ENCODE data around the gene AFF3. TPM values are rescaled to one million over a fixed set of nuclear protein-coding genes. Genes with fewer than 3 reads are reported as not detected.

The AFF3 gene
- total RNA-seq, 2 donors from 2014 or later: 9.9 to 20.1 TPM

- H3K9me3 ChIP-seq: no peaks in the 10 kb centered on the region
- no peak overlapping the region for H3K27ac ChIP-seq
- no peaks in the 10 kb centered on the region for H3K27me3 ChIP-seq (replicated peaks; ENCODE audit: insufficient read depth)
- no peak overlapping the region for H3K4me3 ChIP-seq
- ATAC-seq (ENCODE audit: insufficient number of reproducible peaks, low FRiP score, low read depth): no peak
- no peaks in the 10 kb centered on the region for H3K36me3 ChIP-seq
- H3K4me1 ChIP-seq (ENCODE audit: control insufficient read depth in 1 of 2, low read depth in 2 of 2): peaks cover 0 to 4% of the 10 kb centered on the region in 2 donors
- no peak for DNase-seq (ENCODE audit: low spot score)
- TF ChIP-seq, protein P1, sequence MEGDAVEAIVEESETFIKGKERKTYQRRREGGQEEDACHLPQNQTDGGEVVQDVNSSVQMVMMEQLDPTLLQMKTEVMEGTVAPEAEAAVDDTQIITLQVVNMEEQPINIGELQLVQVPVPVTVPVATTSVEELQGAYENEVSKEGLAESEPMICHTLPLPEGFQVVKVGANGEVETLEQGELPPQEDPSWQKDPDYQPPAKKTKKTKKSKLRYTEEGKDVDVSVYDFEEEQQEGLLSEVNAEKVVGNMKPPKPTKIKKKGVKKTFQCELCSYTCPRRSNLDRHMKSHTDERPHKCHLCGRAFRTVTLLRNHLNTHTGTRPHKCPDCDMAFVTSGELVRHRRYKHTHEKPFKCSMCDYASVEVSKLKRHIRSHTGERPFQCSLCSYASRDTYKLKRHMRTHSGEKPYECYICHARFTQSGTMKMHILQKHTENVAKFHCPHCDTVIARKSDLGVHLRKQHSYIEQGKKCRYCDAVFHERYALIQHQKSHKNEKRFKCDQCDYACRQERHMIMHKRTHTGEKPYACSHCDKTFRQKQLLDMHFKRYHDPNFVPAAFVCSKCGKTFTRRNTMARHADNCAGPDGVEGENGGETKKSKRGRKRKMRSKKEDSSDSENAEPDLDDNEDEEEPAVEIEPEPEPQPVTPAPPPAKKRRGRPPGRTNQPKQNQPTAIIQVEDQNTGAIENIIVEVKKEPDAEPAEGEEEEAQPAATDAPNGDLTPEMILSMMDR (IDR thresholded peaks at IDR 0.05): no peak
Measured at GRCh38 chr2:100066246-100066645, 76.1 kb downstream of the AFF3 start.

- Histone ChIP-seq H3K9me3 (no peaks in the 10 kb centered on the region), H3K4me3 (no peak overlapping the region), H3K27me3 (replicated peaks; ENCODE audit: insufficient read depth) (no peaks in the 10 kb centered on the region), H3K4me1 (ENCODE audit: control insufficient read depth in 1 of 2, low read depth in 2 of 2) (peaks cover 0 to 4% of the 10 kb centered on the region in 2 donors), H3K36me3 (no peaks in the 10 kb centered on the region), H3K27ac (no peak overlapping the region)
- DNase-seq (ENCODE audit: low spot score) (no peak), ATAC-seq (ENCODE audit: insufficient number of reproducible peaks, low FRiP score, low read depth) (no peak)
- TF ChIP-seq, protein P1 (IDR thresholded peaks at IDR 0.05): no peak
Measured at GRCh38 chr2:100064592-100065428, 77.6 kb downstream of the AFF3 start.

- H3K27ac ChIP-seq: no peak overlapping the region
- H3K4me1 ChIP-seq (ENCODE audit: control insufficient read depth in 1 of 2, low read depth in 2 of 2): peaks cover 0 to 4% of the 10 kb centered on the region in 2 donors
- ATAC-seq (ENCODE audit: insufficient number of reproducible peaks, low FRiP score, low read depth) (no peak), DNase-seq (ENCODE audit: low spot score) (no peak)
- H3K27me3 ChIP-seq (replicated peaks; ENCODE audit: insufficient read depth): no peaks in the 10 kb centered on the region
- TF ChIP-seq, protein P1 (IDR thresholded peaks at IDR 0.05): no peak
- no peaks in the 10 kb centered on the region for H3K9me3 ChIP-seq
- no peak overlapping the region for H3K4me3 ChIP-seq
- no peaks in the 10 kb centered on the region for H3K36me3 ChIP-seq
Measured at GRCh38 chr2:100064165-100064564, 78.2 kb downstream of the AFF3 start.

- no peak for ATAC-seq (ENCODE audit: insufficient number of reproducible peaks, low FRiP score, low read depth)
- Histone ChIP-seq H3K36me3 (no peaks in the 10 kb centered on the region), H3K27me3 (replicated peaks; ENCODE audit: insufficient read depth) (no peaks in the 10 kb centered on the region), H3K4me3 (no peak overlapping the region), H3K27ac (no peak overlapping the region), H3K9me3 (no peaks in the 10 kb centered on the region), H3K4me1 (ENCODE audit: control insufficient read depth in 1 of 2, low read depth in 2 of 2) (peaks cover 0 to 4% of the 10 kb centered on the region in 2 donors)
- TF ChIP-seq, protein P1 (IDR thresholded peaks at IDR 0.05): no peak
- DNase-seq (ENCODE audit: low spot score): no peak
Measured at GRCh38 chr2:100063459-100063953, 78.9 kb downstream of the AFF3 start.

DNA sequence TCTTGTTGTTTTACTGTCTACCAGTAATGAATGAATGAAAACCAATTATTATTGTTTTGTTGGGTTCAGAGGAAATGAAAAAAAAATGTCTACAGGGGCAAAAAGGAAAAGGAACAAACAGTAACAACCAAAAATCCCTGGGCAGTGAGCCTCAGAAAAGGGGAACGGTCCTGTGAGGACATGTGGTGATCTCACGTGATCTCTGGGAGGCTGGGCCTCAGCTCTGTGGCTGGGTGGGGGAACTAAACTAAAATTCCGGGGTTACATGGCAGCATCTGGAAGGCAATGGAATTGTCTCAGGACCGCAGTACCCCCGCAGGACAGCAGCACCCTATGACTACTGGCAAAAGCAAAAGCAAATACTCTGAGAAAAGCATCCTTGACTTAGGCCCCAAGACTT lies 80.1 kb downstream of the AFF3 start:
- H3K36me3 ChIP-seq: no peaks in the 10 kb centered on the region
- no peaks in the 10 kb centered on the region for H3K9me3 ChIP-seq
- DNase-seq (ENCODE audit: low spot score): no peak
- peaks cover 0 to 11% of the 10 kb centered on the region in 2 donors for H3K4me1 ChIP-seq (ENCODE audit: control insufficient read depth in 1 of 2, low read depth in 2 of 2)
- no peak overlapping the region for H3K27ac ChIP-seq
- TF ChIP-seq, protein P1 (IDR thresholded peaks at IDR 0.05): no peak
- no peaks in the 10 kb centered on the region for H3K27me3 ChIP-seq (replicated peaks; ENCODE audit: insufficient read depth)
- ATAC-seq (ENCODE audit: insufficient number of reproducible peaks, low FRiP score, low read depth): no peak
- H3K4me3 ChIP-seq: no peak overlapping the region
